ENCODE data around the gene HSF5. TPM values are rescaled to one million over a fixed set of nuclear protein-coding genes. Genes with fewer than 3 reads are reported as not detected.
A peak's percentile ranks its signal among the peaks of the same experiment; 100 is the strongest.

The HSF5 gene
- total and polyA plus RNA-seq, 4 donors = 0.09 to 0.17 TPM; not detected in 2

- peak; percentile 30 to 63 for TF ChIP-seq RXRA (IDR thresholded peaks at IDR 0.05)
- no peak for TF ChIP-seq MAX (IDR thresholded peaks at IDR 0.05)
- peak in 1 of 2 donors; percentile 30 for TF ChIP-seq JUND (IDR thresholded peaks at IDR 0.05)
- TF ChIP-seq REST (IDR thresholded peaks at IDR 0.05) = peak; percentile 52
- peak; percentile 64 for TF ChIP-seq FOXA2 (IDR thresholded peaks at IDR 0.05)
- TF ChIP-seq ATF3 (IDR thresholded peaks at IDR 0.05) = no peak
- TF ChIP-seq, protein P1, sequence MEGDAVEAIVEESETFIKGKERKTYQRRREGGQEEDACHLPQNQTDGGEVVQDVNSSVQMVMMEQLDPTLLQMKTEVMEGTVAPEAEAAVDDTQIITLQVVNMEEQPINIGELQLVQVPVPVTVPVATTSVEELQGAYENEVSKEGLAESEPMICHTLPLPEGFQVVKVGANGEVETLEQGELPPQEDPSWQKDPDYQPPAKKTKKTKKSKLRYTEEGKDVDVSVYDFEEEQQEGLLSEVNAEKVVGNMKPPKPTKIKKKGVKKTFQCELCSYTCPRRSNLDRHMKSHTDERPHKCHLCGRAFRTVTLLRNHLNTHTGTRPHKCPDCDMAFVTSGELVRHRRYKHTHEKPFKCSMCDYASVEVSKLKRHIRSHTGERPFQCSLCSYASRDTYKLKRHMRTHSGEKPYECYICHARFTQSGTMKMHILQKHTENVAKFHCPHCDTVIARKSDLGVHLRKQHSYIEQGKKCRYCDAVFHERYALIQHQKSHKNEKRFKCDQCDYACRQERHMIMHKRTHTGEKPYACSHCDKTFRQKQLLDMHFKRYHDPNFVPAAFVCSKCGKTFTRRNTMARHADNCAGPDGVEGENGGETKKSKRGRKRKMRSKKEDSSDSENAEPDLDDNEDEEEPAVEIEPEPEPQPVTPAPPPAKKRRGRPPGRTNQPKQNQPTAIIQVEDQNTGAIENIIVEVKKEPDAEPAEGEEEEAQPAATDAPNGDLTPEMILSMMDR (IDR thresholded peaks at IDR 0.05; ENCODE audit: low read depth, low read length, missing input control) = no peak
- TF ChIP-seq FOXA1 (IDR thresholded peaks at IDR 0.05) = peak; percentile 21
- TF ChIP-seq, protein P2, sequence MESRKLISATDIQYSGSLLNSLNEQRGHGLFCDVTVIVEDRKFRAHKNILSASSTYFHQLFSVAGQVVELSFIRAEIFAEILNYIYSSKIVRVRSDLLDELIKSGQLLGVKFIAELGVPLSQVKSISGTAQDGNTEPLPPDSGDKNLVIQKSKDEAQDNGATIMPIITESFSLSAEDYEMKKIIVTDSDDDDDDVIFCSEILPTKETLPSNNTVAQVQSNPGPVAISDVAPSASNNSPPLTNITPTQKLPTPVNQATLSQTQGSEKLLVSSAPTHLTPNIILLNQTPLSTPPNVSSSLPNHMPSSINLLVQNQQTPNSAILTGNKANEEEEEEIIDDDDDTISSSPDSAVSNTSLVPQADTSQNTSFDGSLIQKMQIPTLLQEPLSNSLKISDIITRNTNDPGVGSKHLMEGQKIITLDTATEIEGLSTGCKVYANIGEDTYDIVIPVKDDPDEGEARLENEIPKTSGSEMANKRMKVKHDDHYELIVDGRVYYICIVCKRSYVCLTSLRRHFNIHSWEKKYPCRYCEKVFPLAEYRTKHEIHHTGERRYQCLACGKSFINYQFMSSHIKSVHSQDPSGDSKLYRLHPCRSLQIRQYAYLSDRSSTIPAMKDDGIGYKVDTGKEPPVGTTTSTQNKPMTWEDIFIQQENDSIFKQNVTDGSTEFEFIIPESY (IDR thresholded peaks at IDR 0.05) = peak; percentile 41
- TF ChIP-seq HNF4A (conservative IDR thresholded peaks at IDR 0.05) = peak; percentile 84 to 92
- peak; percentile 49 for TF ChIP-seq HNF4G (IDR thresholded peaks at IDR 0.05)
- TF ChIP-seq YY1 (IDR thresholded peaks at IDR 0.05) = peak; percentile 67
- TF ChIP-seq SP1 (IDR thresholded peaks at IDR 0.05) = peak; percentile 68
- DNase-seq (ENCODE audit: low spot score) = no peak
- no peak overlapping the region for H3K9ac ChIP-seq (ENCODE audit: low read depth in 1 of 2, low read length in 2 of 2)
- peak overlapping the region; percentile 12 to 76 for H3K27ac ChIP-seq (ENCODE audit: low read depth in 1 of 2, low read length in 2 of 2)
- no peaks in the 10 kb centered on the region for H3K9me3 ChIP-seq (ENCODE audit: control insufficient read depth in 4 of 4, low read length in 3 of 4)
- WGBS = 34% methylated on average over 1 of the region's 1 CpG
- no peaks in the 10 kb centered on the region for H3K27me3 ChIP-seq (ENCODE audit: control insufficient read depth in 4 of 4, insufficient read depth in 4 of 4, low read length in 3 of 4)
- H3K4me3 ChIP-seq (ENCODE audit: low read depth in 1 of 3, low read length in 3 of 3) = no peak overlapping the region
- peaks cover 22 to 71% (median 61%) of the 10 kb centered on the region in 4 donors for H3K4me1 ChIP-seq (ENCODE audit: control insufficient read depth in 4 of 4, insufficient read depth in 4 of 4, low read length in 3 of 4)
- no peaks in the 10 kb centered on the region for H3K36me3 ChIP-seq (ENCODE audit: control insufficient read depth in 4 of 4, insufficient read depth in 3 of 4, low read depth in 1 of 4, low read length in 3 of 4)
Measured at GRCh38 chr17:58382872-58383242, 105.4 kb downstream of the HSF5 start.

DNA sequence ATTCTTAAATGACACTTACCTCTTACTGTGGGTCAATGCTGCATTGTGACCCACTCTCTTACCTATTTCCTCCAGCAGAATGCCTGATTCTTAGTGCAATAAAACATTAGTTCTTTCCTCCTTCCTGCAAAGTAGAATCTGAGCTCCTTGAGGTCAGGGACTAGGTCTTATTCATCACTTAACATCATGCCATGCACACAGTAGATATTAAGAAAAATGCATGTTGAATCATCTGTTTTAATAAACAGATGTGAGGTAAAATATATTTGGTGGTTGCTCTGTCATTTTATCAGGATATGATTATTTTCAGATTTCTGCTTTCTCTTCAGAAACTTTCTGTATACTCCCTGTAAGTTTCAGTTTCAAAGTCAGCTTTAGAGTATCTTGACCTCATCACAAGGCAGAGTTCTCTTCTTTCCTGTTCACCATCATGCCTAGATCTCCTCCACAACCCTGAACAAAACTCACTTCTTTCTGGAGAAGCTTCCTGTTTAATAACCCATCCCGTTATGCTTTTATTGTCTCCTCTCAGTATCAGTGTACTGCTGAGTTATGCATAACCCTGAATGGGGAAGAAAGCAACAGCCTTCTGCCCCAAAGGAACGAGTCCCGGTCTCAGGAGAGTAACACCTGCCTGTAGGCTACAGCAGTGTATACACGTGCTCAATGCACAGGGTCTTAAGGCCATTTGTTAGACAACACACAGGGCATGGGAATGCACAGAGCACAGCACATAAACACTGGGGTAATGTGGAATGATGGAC lies 105.9 kb downstream of the HSF5 start:
- H3K4me1 ChIP-seq (ENCODE audit: control insufficient read depth in 4 of 4, insufficient read depth in 4 of 4, low read length in 3 of 4) = peaks cover 22 to 73% (median 60%) of the 10 kb centered on the region in 4 donors
- H3K27me3 ChIP-seq (ENCODE audit: control insufficient read depth in 4 of 4, insufficient read depth in 4 of 4, low read length in 3 of 4) = no peaks in the 10 kb centered on the region
- H3K4me3 ChIP-seq (ENCODE audit: low read depth in 1 of 3, low read length in 3 of 3) = no peak overlapping the region
- 10% methylated on average over 4 of the region's 4 CpGs for WGBS
- H3K9me3 ChIP-seq (ENCODE audit: control insufficient read depth in 4 of 4, low read length in 3 of 4) = no peaks in the 10 kb centered on the region
- H3K9ac ChIP-seq (ENCODE audit: low read depth in 1 of 2, low read length in 2 of 2) = peak overlapping the region in 1 of 2 donors; percentile 9
- H3K27ac ChIP-seq (ENCODE audit: low read depth in 1 of 2, low read length in 2 of 2) = peak overlapping the region; percentile 12 to 79
- no peaks in the 10 kb centered on the region for H3K36me3 ChIP-seq (ENCODE audit: control insufficient read depth in 4 of 4, insufficient read depth in 3 of 4, low read depth in 1 of 4, low read length in 3 of 4)
- no peak for DNase-seq (ENCODE audit: low spot score)
- TF ChIP-seq TAF1 (conservative IDR thresholded peaks at IDR 0.05) (no peak), YY1 (IDR thresholded peaks at IDR 0.05) (no peak), HNF4A (conservative IDR thresholded peaks at IDR 0.05) (no peak), HNF4G (IDR thresholded peaks at IDR 0.05) (no peak), SP1 (IDR thresholded peaks at IDR 0.05) (no peak), MAX (IDR thresholded peaks at IDR 0.05) (no peak), REST (IDR thresholded peaks at IDR 0.05) (no peak), ATF3 (IDR thresholded peaks at IDR 0.05) (no peak), NR2F2 (IDR thresholded peaks at IDR 0.05) (no peak), GABPA (IDR thresholded peaks at IDR 0.05 in 1 of 2, conservative IDR thresholded peaks at IDR 0.05 in 1 of 2) (no peak)

Data from liver (tissue), 9 donors.